ENCODE results near the gene HES6. TPM values are rescaled to one million over a fixed set of nuclear protein-coding genes. Genes with fewer than 3 reads are reported as not detected.

Gene HES6
- total and polyA plus RNA-seq, 10 of the 15 experiments (the other 5 are each of a cell fraction or from before 2014, with no cell fraction given) = 0.11 to 1.7 (median 0.83) TPM

DNA sequence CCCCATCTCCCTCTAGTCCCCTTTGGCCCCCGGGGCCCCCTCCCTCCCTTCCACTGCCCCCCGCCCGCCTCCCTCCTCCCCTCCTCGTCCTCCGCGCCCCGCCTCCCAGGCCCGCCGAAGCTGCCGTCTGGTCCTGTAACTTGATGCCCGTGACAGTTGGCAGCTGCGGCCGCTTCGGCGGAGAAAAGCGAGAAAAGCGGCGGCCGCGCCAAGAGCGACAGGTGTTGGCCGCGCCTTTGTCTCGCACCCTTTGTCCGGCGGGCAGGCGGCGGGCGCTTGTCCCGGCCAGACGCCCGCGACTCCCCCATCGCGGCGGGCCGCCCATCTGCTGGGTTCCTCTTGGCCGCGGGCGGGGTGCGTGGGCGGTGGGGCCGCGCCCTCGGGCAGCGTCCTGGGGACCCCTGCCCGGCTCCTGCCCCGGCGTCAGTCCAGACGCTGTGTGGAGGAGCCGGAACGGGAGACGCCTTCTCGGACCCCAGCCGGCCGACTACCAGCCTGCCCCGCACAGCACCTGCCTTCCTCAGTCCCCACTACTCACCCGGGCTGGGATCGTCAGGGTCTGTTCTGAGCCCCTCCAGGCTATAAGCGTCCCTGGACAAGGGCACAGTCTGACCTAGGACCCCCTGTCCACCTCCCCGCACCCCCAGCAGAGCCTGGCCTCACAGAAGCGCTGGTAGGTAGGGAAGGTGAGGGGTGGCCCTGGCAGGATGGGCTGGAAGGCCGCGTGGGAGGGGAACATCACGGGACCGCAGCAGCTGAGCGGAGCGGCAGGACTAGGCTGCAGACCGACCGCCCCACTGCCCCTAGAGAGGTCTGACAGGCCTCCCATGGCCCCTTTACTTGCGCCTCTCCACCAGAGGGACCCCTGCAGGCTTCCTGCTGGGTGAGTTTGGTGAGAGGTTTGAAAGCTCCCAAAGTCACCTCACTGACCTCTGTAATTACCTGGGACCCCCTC, 1.2 kb upstream of the HES6 start:
- CTCF ChIA-PET = interaction anchor here (0.9 kb wide), 1 partner anchor 8 kb away, joined by 3 read pairs; no protein-coding TSS in a partner anchor
- peak; percentile 54 for ATAC-seq

More for the DNA sequence above, 1.2 kb upstream of the HES6 start:
- ChIA-PET SMC1A (ENCODE audit: uncharacterized antibody, unreplicated experiment) (interaction anchor here (1.1 kb wide), 1 partner anchor 82 kb away, joined by 3 read pairs; no protein-coding TSS in a partner anchor), POLR2A (no interaction called here), RAD21 (ENCODE audit: unreplicated experiment) (no interaction called here)
- H4K20me1 ChIP-seq (ENCODE audit: control insufficient read depth, insufficient read depth) = no peaks in the 10 kb centered on the region
- no peak overlapping the region for H3K4me2 ChIP-seq (ENCODE audit: control insufficient read depth, insufficient read depth)
- H2AFZ ChIP-seq (ENCODE audit: control insufficient read depth, low read depth, low read length) = no peak overlapping the region
- DNase-seq (ENCODE audit: low read depth, low spot score) (no peak), FAIRE-seq (no peak)
- no TSS peak for BruUV-seq (replicated peaks)
- no peak overlapping the region for H3K4me3 ChIP-seq
- H3K27me3 ChIP-seq (replicated peaks in 1 of 2; ENCODE audit: control insufficient read depth in 2 of 2, insufficient read depth in 2 of 2, low read length in 1 of 2) = peaks cover 0 to 4% of the 10 kb centered on the region in 2 experiments; a peak in 3 of 4 replicates
- intact Hi-C loops (cut with micrococcal nuclease; ENCODE audit: unreplicated experiment) (loop anchor here (5.0 kb wide), 1 partner anchor 39 kb away; the partner anchor contains the start of gene ILKAP), in situ Hi-C loops (cut with MboI) (no loop called here)
- H3K9me3 ChIP-seq (replicated peaks; ENCODE audit: control insufficient read depth, insufficient read depth, low read length) = no peaks in the 10 kb centered on the region
- H3K4me1 ChIP-seq (ENCODE audit: control insufficient read depth, insufficient read depth, low read length) = 0 out of 2 replicates have a peak, but pooled peaks cover 3% of the 10 kb centered on the region
- no peak overlapping the region for H3K27ac ChIP-seq (ENCODE audit: control insufficient read depth, insufficient read depth)
- TF ChIP-seq BHLHE40 (IDR thresholded peaks at IDR 0.05; ENCODE audit: borderline replicate concordance in 1 of 2, low read depth in 2 of 2, low read length in 1 of 2) = peak in 1 of 2 experiments; percentile 36; a peak in 2 of 4 replicates
- TF ChIP-seq TCF12 (IDR thresholded peaks at IDR 0.05; ENCODE audit: low read depth, low read length) = peak; percentile 74
- TF ChIP-seq EGR1 (IDR thresholded peaks at IDR 0.05; ENCODE audit: borderline replicate concordance in 1 of 2, low read depth in 2 of 2, low read length in 2 of 2) = peak in 1 of 2 experiments; percentile 62; a peak in 1 of 3 replicates
- TF ChIP-seq BCL11A (IDR thresholded peaks at IDR 0.05; ENCODE audit: low read depth, low read length) = no peak
- TF ChIP-seq, protein P1, sequence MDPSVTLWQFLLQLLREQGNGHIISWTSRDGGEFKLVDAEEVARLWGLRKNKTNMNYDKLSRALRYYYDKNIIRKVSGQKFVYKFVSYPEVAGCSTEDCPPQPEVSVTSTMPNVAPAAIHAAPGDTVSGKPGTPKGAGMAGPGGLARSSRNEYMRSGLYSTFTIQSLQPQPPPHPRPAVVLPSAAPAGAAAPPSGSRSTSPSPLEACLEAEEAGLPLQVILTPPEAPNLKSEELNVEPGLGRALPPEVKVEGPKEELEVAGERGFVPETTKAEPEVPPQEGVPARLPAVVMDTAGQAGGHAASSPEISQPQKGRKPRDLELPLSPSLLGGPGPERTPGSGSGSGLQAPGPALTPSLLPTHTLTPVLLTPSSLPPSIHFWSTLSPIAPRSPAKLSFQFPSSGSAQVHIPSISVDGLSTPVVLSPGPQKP (IDR thresholded peaks at IDR 0.05; ENCODE audit: low read depth, low read length) = no peak
- TF ChIP-seq SIX5 (IDR thresholded peaks at IDR 0.05; ENCODE audit: low read depth, low read length, severe bottlenecking) = no peak
- TF ChIP-seq SMAD1 (IDR thresholded peaks at IDR 0.05; ENCODE audit: low read depth, partially characterized antibody) = no peak
- TF ChIP-seq YBX1 (IDR thresholded peaks at IDR 0.05) = no peak
- no peak; the same call in 1 of the 2 replicates for TF ChIP-seq GATAD2B (conservative IDR thresholded peaks at IDR 0.05; ENCODE audit: low read depth)
- 0 out of 2 replicates have a peak, but pooled peaks have one; percentile 35 for TF ChIP-seq DPF2 (IDR thresholded peaks at IDR 0.05)
- no peak for TF ChIP-seq CREB1 (IDR thresholded peaks at IDR 0.05; ENCODE audit: low read depth)
- H3K9ac ChIP-seq (ENCODE audit: control insufficient read depth, insufficient read depth, low read length) = no peak overlapping the region
- no peaks in the 10 kb centered on the region for H3K79me2 ChIP-seq (ENCODE audit: control insufficient read depth, insufficient read depth, low read length)
- H3K36me3 ChIP-seq (ENCODE audit: control insufficient read depth in 2 of 2, insufficient read depth in 2 of 2, low read length in 1 of 2) = peaks cover 0 to 2% of the 10 kb centered on the region in 2 experiments; a peak in 1 of 4 replicates
- 9% methylated on average over 54 of the region's 71 CpGs for WGBS (ENCODE audit: insufficient coverage, insufficient replicate concordance, low lambda C conversion rate, missing lambda C conversion rate)

Measured in GM12878 (cell line).